ENCODE data around the gene ANKRD22.

GRCh38 chr10:88787463-88787862, 64.2 kb downstream of the ANKRD22 start:
- no peak for TF ChIP-seq HNF4A (conservative IDR thresholded peaks at IDR 0.05)
- TF ChIP-seq, protein P1, sequence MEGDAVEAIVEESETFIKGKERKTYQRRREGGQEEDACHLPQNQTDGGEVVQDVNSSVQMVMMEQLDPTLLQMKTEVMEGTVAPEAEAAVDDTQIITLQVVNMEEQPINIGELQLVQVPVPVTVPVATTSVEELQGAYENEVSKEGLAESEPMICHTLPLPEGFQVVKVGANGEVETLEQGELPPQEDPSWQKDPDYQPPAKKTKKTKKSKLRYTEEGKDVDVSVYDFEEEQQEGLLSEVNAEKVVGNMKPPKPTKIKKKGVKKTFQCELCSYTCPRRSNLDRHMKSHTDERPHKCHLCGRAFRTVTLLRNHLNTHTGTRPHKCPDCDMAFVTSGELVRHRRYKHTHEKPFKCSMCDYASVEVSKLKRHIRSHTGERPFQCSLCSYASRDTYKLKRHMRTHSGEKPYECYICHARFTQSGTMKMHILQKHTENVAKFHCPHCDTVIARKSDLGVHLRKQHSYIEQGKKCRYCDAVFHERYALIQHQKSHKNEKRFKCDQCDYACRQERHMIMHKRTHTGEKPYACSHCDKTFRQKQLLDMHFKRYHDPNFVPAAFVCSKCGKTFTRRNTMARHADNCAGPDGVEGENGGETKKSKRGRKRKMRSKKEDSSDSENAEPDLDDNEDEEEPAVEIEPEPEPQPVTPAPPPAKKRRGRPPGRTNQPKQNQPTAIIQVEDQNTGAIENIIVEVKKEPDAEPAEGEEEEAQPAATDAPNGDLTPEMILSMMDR (IDR thresholded peaks at IDR 0.05; ENCODE audit: low read depth, low read length, missing input control) = no peak
- TF ChIP-seq SP1 (IDR thresholded peaks at IDR 0.05) = no peak
- TF ChIP-seq, protein P2, sequence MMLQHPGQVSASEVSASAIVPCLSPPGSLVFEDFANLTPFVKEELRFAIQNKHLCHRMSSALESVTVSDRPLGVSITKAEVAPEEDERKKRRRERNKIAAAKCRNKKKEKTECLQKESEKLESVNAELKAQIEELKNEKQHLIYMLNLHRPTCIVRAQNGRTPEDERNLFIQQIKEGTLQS (IDR thresholded peaks at IDR 0.05) = no peak

Data from liver (tissue), 3 donors.